GM21367 (cell line): ENCODE measurements around the gene PKIG.
"Not testable (repeated sequence)": the region's sequence is repeated elsewhere in the genome, so short reads cannot be mapped to it uniquely, and the experiment has no call there.

Source experiments
- ATAC-seq: cut with Tn5 transposase; IDR thresholded peaks from one replicate; pipeline ENCODE4 v1.9.1; 2021; ENCODE audit not compliant: unreplicated experiment

The PKIG gene

GRCh38 chr20:44654210-44654609 is 71.8 kb downstream of the PKIG start:
- ATAC-seq: not testable (repeated sequence)

DNA sequence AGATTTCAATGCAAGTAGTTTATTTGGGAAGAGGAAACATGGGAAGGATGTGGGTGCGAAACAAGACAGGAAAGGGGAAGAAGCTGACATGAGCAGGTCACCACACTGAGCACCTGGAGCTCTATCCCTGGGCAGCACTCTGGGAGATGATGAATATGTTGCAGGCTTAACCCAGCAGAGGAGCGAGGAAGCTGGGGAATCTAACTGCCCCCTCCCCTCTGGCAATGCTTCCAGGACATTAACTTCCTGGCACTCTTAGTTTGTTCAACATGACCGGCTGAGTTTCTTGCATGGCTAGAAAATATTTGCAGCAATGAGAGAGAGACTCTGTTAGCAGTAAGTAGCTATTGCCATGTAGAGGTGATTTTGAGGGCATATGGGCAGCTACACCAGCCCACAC is 74.1 kb downstream of the PKIG start:
- no peak for ATAC-seq

- no peak for ATAC-seq
Measured at GRCh38 chr20:44657875-44658274, 75.5 kb downstream of the PKIG start.

- ATAC-seq: no peak
Measured at GRCh38 chr20:44658810-44659209, 76.4 kb downstream of the PKIG start.

DNA sequence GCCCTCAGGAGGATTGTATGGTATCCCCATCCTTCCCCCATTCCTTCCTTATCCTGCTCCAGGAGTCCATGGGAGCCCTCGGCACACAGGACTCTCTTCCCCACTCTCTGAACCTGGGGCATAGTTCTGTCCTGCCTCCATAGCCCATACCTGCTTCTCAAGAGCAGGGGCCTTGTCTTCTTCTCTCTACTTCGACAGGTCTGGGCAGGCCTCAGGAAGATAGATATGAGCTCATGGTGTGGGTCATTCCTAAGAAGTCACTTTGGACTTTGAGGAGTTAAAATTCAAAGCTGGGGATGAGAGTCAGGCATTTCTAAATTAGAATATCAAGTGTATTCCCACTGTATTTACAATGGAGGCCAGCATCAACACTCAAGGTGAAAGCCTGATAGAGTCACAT is 77.6 kb downstream of the PKIG start:
- no peak for ATAC-seq

GRCh38 chr20:44660581-44660980 is 78.2 kb downstream of the PKIG start:
- no peak for ATAC-seq

DNA sequence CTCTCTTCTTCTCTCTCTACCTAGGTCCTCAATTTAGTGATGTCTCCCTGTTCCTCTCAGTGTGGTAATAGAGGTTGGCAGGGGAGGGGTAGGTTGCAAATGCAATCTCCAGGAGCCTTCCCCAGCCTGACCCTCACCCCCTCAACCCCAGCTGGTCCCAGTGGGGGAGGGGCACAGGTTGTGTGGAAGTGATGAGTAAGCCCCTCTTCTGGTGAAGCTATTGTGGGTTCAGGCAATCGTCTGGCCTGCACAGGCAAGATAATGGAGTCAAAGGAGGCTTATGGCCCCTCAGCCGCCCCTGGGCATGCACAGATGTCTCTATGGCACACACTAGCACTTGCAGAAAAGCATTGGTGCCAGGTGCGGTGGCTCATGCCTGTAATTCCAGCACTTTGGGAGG is 79.9 kb downstream of the PKIG start:
- no peak for ATAC-seq

GRCh38 chr20:44664131-44664530 is 81.8 kb downstream of the PKIG start:
- no peak for ATAC-seq

GRCh38 chr20:44666066-44666465 is 83.7 kb downstream of the PKIG start:
- ATAC-seq: no peak
